H1 (cell line): ENCODE measurements around the gene LIMA1. TPM values are rescaled to one million over a fixed set of nuclear protein-coding genes. Genes with fewer than 3 reads are reported as not detected.

Experiments used
- BRCA1 ChIP-seq: IDR thresholded peaks from 2 replicates; pipeline ENCODE4 v1.6.1; 2012; ENCODE audit warnings: low read depth, low read length, improper control_type of control experiment
- CHD1 ChIP-seq: IDR thresholded peaks from 2 replicates; pipeline ENCODE4 v1.6.1; 2012; ENCODE audit warnings: low read depth, low read length, improper control_type of control experiment
- EZH2 ChIP-seq: fragments of 200-600 bp; sonication (generic); IDR thresholded peaks from 2 replicates; pipeline ENCODE4 v1.7.1; 2012; ENCODE audit warnings: low read depth, mild to moderate bottlenecking, moderate library complexity, low read length, inconsistent platforms; ENCODE audit not compliant: severe bottlenecking
- MAFK ChIP-seq: IDR thresholded peaks from 2 replicates; pipeline ENCODE4 v1.6.1; 2012; ENCODE audit warnings: low read depth, mild to moderate bottlenecking, improper control_type of control experiment, low read length
- TCF12 ChIP-seq: IDR thresholded peaks from 2 replicates; pipeline ENCODE4 v1.6.1; 2011; ENCODE audit warnings: low read depth, mild to moderate bottlenecking, low read length
- YY1 ChIP-seq: IDR thresholded peaks from 2 replicates; pipeline ENCODE4 v1.6.1; 2011; ENCODE audit warnings: low read depth, mild to moderate bottlenecking, low read length
- polyA plus RNA-seq, 7 experiments: library from polyadenylated mRNA; depleted of rRNA in 3 of 7; stranded (reverse) in 5 of 7; unstranded in 2 of 7; fragments of >200 nt in 5 of 7; fragments of 200-250 nt in 2 of 7; gene quantifications; 1 replicate in 5 of 7; 2 replicates in 1 of 7; 4 replicates in 1 of 7; pipeline versions ENCODE4 v1.2.1 to v1.2.3, GENCODE V29; 2011 to 2013; ENCODE audit warnings: missing spikeins in 2 of 7, mixed read lengths in 2 of 7
- total RNA-seq: library from RNA; stranded (reverse); fragmentation: NEBNext Ultra II Directional; extraction: Animal tissue kit (Norgen Biotek cat#: 25700); gene quantifications from 2 replicates; pipeline ENCODE4 v1.2.1, GENCODE V29; 2021

Gene LIMA1
- total and polyA plus RNA-seq, 2 of the 8 experiments (the other 6 are each of a cell fraction or from before 2014, with no cell fraction given), result 12.7 to 47.6 TPM

DNA sequence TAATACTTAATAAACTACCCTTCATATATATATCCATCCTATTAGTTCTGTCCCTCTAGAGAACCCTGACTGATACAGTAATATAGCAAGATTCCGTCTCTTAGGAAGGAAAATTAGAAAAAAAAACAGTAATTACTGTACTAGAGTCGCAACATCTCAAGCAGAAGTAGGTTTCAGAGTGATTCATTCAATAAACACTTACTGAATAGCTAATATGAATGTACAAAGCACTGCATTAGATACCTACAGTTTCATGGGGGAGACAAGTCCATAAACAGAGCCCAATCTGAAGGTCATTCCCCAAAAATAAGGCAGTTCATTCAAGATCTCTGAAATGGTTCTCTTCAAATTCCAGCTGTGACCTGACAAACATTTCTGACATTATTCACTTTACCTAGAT is 126.1 kb downstream of the LIMA1 start (continued):
- TF ChIP-seq MAFK (no peak), EZH2 (no peak), BRCA1 (no peak), YY1 (no peak), CHD1 (no peak), TCF12 (no peak)
